SHP77 treated with DMSO at 0.1 percent for 48 hours (cell line): Measurements from ENCODE around the gene ELK4.
"Not testable (repeated sequence)": the region's sequence is repeated elsewhere in the genome, so short reads cannot be mapped to it uniquely, and the experiment has no call there.

Experiments used
- DNase-seq: peaks from one replicate; lab custom pipeline; 2025; lab: John Stamatoyannopoulos, UW

The ELK4 gene

DNA sequence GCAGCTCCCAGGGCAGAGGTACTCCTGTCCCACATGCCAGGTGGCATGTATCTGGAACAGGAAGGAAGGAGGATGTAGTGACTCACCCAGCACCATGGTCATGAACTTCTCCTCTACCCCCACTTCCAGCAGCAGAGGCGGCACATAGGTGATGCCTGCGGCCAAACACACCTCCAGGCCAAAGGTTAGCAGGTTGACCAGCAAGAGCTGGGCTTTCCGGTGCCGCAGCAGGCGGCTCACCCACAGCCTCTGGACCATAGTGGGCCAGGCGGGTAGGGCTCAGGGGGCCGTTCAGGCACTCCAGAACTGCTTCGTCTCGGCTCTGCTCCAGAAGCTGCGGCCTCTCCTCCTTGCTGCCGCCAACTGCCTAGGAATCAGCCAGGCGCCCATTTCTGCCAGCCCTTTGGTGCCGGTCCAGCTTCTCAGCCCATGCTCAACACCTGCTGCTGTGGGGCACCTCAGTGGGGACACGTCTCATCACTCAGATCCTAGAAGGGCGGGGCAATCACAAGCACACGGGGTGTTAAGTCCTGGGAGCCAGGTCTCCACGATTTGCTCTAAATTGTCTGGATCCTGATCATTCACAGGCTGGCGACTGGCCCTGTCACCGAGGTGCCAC, 32.7 kb upstream of the ELK4 start:
- no peak for DNase-seq

DNA sequence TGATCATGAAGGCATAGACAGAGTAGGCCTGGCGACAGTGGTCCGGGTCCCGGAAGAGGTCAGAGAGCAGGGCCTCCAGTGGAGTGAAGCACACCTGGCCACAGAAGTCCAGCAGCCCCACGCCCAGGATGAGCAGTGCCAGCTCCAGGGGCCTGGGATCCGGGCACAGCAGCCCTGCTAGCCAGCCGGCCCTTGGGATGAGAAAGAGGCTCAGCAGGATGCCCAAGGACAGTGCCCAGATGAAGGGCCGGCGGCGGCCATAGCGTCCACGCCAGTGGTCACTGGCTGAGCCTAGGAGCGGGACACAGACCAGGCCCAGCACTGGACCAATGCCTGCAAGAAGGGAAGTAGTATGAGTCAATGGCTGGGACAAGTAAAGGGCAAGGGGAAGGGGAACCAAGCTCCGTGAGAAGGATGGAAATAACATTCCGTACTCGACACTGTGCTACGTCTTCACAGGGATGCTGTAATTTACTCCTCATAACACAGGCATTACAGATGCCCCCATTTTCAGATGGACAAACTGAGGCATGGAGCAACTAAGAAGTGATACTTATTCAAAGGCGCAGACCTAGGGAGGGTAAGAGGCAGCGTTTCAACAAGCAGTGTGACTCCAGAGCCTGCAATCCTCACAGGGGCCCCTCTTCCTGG, 31.6 kb upstream of the ELK4 start:
- no peak for DNase-seq

DNA sequence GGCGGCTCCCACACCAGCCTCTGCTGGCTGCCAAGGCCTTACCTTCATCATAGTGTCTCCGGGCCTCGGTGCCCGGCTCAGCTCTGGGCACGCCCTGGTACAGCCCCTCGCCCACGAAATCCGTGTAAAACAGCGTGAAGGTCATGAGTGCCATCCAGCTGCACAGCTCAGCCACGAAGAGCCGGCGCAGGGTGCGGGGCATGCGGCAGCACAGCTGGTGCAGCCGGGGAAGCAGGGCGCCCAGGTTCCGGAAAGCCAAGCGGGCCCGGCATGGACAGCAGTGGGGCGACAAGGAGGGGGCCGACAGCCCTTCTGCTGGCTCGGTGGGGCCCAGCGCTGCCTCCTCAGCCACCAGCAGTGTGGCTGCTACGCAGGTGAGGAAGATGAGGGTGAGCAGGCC, 31.0 kb upstream of the ELK4 start:
- no peak for DNase-seq

DNA sequence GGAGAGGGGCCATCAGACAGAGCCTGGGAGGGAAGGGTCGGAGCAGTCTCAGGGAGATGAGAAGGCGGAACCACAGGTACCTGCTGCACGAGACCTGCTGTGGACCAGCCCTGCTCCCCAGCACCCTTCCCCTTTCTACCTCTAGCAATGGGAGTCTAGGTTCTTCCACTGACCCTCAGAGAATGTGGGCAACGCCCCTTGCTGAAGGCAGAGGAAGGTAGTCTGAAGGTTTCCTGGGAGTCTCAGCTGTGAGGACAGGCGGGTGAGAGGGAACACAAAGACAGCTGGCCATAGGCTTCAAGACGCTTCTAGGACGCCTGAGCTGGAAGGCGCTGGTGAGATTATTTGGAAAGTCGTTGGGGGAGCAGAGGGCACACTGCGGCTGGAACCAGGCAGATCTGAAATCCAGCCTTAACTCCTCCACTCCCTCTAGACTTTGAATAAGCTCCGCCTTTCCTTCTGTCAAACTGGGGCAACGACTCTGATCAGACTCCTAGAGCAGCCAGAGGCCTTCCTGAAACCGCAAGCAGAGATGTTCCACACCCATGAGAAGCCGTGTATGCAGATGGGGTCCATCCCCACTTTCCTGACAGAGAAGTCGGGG, 30.4 kb upstream of the ELK4 start:
- DNase-seq = no peak

DNA sequence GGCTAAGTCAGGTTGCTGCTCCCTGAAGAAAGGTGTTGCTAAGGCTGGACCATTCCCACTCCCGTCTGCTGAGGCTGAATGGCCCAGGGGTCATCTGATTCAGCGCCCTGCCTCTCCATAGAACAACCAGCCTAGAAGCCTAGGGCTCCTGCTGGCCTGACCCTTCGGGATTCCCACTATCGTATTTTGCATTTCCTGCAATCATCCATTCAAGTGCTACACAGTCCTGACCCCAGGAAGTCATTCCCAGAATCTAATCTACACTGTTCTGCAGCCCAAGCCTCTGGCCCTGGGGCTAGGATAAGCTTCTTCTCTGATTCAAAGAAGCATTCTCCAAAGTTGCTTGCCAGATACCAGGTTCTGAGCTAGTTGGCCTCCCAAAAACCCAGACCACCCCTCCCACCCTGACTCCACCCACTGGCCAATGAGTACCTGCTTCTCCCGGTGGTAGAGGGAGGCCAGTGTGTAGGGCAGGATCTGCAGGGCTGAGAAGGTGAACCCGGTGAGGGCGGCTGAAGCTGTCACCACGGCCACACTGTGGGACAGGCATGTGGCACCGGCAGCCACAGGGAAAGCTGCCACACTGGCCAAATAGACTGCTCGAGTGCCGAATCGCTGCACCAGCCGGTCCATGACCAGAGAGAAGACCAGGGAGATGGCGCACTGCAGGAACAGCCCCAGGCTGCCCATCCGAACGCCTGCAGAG, 29.8 kb upstream of the ELK4 start:
- no peak for DNase-seq

DNA sequence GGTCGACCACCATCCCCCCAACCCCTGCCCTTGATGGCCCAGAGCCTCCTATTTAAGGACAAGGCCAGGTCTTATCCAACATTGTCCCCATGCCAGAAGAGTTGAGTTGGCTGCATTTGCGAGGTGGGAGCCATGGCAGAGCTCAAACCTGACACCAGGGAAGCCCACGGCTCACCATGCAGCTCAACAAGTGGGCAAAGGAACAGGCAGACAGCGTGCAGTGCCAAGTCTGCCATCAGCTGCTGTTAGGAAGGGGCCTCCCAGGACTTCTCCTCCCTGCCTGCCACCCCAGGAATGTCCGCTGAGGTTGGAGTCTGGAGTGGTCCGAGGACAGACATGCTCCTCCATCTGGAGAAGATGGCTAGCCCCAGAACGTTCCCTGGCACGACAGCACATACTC, 28.6 kb upstream of the ELK4 start:
- DNase-seq = no peak

DNA sequence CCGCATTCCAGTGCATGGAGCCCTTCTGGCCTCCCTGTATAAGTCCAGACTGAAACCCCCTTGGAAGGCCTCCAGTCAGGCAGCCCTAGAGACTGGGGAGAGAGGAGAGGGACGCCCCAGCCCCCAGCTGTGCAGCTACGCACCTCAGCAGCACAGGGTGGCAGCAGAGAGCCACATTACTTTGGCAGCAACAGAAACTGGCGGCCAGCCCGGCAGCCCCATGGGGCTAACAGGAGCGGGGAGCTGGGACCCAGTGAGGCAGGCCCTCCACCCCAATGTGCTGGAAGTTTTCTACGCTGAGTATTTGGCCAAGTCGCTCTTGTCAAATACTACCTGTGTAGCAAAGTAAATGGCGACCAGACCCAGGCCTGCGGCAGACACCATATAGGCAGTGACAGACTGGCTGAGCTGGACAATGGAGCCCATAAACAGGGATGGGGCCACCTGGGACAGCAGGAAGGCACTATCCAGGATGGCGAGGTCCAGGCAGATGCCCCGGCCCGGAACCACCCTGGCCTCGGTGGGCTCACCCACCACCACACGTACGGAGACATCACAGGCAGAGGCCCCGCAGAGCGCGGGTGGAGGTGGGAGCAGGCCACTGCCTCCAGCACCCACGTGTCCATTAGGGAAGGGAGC, 27.3 kb upstream of the ELK4 start:
- DNase-seq = no peak

DNA sequence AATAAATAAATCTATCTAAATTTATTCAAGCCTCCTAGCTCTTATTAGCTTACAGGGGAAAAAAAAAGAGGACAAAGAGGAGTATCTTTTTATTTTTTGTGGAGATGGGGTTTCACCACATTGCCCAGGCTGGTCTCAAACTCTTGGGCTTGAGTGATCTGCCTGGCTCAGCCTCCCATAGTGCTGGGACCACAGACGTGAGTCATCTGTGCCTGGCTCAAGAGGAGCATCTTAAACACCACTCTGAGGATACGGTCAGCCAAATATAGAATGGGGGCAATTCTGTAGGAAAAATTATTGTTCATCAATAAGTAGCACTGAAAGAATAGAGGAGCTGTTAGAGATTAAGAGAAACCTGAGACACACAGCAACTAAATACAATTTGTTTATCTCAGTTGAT, 24.4 kb upstream of the ELK4 start:
- DNase-seq = no peak

DNA sequence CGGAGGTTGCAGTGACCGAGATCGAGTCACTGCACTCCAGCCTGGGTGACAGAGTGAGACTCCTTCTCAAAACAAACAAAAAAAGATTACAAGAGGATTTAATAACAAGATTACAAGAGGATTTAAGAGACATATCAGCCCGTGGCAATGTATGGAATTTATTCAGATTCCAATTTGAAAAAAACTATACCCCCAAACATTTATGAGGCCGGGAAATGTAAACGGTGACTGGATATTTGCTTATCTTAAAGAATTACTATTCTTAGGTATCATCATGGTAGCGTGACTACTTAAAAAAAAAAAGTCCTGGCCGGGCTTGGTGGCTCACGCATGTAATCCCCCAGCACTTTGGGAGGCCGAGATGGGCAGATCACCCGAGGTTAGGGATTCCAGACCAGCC, 21.2 kb upstream of the ELK4 start:
- no peak for DNase-seq

DNA sequence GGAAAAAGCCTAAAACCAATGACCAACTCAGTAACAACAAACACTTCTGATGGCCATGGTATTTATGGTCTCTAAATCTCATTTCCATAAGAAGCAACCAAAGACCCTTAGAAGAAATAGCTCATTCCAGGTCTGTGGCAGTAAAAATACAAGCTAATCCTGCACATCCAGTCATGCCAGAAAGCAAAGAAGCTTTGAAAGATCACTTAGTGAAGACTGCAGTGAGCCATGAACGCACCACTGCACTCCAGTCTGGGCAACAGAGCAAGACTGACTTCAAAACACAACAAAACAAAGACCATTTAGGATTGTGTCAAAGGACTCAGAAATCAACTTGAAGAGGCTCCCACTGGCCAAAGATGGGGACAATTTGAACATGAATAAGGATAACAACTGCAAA, 18.4 kb upstream of the ELK4 start:
- DNase-seq = no peak

DNA sequence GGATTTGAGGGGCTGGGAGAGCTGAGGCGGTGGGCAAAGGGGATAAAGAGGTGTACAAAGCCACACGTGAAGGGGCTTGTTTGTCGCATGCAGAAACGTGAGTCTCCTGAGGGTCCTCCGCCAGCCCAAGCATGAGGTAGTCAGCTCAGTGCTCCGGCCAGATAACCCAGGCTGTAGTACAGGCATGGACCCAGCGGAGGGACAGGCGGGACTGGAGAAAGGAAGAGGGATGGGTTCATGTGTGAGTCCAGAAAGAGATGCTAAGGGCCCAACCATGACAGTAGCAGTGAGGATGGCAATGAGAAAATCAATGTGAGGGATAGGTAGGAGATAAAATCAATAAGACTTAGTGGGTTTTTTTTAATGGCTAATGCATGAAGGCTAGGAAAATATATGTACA, 13.7 kb upstream of the ELK4 start:
- DNase-seq = no peak

DNA sequence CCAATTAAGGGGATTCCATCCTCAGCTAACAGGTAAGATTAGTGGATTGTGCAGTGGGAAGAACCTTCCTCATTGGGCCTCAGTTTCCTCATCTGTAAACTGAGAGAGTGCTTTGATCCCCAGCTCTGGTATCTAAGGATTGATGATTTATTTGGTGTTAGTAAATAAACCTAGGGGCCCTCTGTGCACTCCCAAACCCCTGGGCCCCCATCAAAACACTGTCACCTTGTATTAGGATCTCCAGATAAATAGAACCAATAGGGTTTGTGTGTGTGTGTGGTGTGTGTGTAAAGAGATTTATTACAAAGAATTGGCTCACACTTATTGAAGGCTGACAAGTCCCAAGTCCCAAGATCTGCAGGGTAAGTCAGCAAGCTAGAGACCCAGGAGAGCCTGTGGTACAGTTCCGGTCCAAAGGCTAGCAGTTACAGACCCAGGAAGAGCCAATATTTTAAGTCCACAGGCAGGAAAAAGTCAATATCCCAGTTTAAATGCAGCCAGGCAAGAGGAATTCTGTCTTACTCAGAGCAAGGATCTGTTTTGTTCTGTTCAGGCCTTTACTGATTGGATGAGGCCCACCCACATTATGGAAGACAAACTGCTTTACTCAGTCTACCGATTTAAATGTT, 11.0 kb upstream of the ELK4 start:
- no peak for DNase-seq

DNA sequence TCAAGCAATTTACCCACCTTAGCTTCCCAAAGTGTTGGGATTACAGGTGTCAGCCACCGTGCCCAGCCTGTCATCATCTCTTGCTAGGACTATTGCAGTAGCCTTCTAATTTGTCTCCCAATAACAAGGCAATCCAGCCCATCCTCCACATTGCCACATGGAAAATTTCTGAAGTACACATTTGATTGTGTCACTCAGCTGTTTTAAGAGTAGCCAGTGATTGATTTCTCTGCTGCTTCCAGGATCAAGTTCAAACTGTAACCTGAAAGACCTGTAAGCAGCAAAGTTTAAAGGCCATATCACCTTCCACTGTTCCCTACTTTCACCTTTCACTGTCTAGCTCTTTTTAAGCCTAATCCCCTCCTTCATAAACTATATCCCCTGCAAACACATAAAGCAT, 7.8 kb upstream of the ELK4 start:
- no peak for DNase-seq

DNA sequence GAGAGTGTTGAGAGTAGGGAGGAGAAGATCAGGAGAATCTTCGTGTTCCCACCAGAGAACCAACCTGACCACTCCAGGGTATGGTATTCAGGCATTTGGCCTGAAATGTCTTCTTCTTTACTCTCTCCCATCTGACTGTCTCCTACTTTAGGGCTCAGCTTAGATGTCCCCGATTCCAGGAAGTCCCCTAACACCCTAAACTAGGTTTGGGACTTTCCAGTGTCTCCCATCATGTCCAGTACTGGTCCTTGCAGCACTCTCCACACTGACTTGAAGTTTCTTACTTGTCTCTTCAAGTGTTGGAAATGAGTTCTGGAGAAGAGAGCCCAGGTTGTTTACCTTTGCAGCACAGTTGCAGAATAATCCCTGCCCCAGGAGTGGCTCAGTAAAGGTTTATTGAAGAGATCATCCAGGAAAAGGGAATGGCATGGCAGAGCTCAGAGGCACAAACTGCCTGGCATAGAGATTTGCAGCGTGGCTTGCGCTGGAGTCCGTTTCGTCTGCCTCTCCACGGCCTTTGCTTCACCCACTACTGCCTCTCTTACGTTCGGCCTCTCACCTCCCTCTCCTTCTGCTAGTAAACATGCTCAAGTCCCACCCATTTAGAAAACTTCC, 6.2 kb upstream of the ELK4 start:
- DNase-seq = no peak

DNA sequence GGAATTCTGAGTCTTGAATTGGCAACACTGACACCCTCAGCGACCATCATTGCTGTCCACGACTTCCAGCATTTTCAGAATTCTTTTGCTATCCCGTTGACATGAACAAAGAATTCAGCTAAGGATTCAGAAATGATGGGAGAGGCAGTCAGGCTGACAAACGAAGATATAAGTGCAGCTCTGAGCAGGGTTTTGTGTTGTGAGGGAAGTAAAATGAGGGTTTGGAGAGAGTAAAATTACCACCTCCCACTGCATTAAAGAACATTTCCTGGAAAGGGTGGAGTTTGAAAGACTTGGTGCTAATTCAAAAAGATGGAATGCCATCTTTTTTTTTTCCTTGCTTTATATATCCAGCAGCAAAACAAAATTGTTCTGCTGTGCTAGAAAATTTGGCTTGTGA, 4.9 kb upstream of the ELK4 start:
- DNase-seq = no peak

DNA sequence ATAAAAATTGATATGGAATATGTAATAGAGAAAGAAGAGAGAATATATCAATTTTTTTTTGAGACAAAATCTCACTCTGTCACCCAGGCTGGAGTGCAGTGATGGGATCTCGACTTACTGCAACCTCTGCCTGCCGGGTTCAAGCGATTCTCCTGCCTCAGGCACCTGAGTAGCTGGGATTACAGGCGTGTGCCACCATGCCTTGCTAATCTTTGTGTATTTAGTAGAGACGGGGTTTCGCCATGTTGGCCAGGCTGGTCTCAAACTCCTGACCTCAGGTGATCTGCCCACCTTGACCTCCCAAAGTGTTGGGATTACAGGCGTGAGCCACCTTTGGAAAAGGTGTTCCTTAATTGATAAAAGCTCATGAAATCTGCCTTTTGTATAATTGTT, 4.3 kb upstream of the ELK4 start:
- DNase-seq = not testable (repeated sequence)

DNA sequence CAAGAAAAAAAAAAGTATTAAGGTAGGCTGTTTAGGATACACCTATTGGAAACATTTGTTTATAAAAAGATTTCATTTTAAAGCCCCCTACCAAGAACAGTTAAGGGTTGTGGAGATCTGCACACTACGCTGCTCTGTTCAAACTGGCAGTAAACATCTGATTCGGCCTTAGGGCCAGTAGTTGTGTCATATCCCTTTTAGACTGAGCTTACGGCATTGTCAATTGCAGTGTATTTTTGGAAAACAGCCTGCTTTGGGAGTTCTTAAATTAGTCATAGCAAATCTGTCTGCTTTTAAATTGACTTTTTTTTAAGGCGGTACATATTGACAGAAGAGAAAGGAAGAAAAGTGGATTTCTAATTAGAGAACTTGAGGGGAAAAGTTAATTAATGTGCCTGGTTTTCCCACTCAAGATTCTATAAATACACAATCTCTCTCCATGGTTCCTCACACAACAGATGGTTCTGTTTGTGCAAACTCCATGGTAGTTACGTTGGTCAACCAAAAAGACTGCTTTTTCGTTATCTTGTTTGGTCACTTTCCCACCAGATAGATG, 1.7 kb upstream of the ELK4 start:
- DNase-seq = no peak

DNA sequence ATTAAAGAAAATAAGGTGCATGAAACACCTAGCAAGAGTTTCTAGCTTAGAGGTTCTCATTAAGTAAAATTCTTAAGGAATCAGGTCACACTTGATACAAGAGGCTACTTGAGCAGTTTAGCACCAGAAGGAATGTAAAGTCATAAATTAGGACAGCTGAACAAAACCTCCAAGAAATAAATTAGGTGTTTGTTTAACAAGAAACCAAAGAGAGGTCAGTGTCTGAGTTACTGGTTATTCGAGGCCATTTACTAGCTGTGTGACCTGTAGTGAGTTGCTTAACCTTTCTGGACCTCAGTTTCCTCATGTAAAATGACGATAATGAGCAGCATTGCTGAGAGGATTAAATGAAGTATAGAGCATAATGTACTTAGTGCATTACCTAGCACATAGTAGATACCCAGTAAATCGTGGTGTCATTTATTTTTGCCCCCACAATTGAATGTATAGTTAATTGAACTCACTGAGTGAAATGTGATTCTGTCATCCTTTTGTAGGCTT, 908 bp upstream of the ELK4 start:
- no peak for DNase-seq

DNA sequence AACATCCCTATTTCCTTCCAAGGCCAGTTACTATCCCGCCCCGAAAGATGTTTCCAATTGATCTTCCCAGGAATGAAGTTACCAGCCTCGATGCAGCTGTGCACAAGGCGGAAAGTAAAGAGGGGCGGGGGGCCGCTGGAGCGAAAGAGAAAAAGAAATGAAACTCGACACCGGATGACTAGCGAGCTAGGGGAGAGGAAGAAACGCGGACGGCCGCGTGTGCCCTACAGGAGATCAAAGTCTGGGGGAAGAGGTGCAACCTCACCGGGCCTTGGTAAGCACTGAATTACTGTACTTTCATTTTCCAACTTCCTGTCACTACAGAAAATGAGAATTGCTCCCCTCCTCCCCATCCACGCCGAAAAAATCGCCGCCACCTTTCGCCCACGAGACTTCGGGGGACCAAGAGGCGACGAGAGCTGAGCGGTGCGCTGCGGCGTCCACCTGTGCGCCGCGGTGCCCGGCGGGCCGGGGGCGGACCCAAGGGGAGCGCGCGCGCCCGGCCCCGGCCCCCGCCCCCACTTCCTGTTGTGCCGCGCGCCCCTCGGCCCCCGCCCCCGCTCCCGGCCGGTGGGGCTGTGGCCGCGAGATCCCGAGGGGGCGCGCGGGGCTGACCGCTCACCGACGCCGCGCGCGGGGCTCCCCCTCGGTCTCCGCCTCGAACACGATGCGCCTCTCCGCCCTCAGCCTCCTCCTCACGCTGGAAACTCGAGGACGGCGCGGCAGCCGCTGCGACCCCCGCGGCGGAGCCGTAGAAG, 622 bp downstream of the ELK4 start:
- peak; percentile 66 for DNase-seq

DNA sequence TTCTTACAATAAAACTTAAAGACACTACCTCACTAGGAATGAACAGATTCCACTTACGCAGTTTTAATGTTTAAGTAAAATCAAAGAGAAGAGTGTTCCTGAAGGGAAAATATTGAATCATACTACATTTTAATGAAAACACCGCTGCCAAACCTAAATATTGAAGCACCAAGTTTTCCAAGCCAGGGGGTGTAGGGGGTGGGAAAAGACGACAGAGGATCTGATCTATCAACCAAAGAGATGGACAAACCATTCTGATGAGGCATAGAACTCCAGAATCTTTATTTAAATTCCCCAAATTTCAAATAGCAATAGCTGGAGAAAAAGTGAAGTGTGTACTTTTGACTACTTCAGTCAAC, 1.2 kb downstream of the ELK4 start:
- no peak for DNase-seq

DNA sequence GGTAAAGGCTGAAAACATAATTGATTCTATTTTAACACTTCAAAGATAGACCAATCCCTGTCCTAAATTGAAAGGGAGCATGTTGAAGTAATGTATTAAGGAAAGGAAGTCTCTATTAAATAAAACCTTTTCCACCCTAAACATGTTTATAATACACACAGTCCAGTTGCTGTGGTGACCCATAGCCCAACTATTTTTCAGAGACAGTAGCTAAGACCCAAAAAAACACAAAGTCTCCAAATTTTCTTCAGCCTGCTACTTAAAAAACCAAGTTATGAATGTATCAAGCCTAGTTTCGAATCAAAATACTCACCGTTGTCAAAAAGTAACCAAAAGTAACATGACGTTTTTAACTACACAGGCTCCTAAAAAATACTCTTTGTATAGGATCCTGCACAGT, 1.6 kb downstream of the ELK4 start:
- no peak for DNase-seq
